GM15510 (cell line): ENCODE data around the gene PCGF6.

Experiments
- POLR2A ChIP-seq: IDR thresholded peaks from 3 replicates; pipeline ENCODE4 v1.6.1; 2011; ENCODE audit warnings: borderline replicate concordance; ENCODE audit not compliant: insufficient read length; ENCODE audit errors: extremely low read depth

The PCGF6 gene

DNA sequence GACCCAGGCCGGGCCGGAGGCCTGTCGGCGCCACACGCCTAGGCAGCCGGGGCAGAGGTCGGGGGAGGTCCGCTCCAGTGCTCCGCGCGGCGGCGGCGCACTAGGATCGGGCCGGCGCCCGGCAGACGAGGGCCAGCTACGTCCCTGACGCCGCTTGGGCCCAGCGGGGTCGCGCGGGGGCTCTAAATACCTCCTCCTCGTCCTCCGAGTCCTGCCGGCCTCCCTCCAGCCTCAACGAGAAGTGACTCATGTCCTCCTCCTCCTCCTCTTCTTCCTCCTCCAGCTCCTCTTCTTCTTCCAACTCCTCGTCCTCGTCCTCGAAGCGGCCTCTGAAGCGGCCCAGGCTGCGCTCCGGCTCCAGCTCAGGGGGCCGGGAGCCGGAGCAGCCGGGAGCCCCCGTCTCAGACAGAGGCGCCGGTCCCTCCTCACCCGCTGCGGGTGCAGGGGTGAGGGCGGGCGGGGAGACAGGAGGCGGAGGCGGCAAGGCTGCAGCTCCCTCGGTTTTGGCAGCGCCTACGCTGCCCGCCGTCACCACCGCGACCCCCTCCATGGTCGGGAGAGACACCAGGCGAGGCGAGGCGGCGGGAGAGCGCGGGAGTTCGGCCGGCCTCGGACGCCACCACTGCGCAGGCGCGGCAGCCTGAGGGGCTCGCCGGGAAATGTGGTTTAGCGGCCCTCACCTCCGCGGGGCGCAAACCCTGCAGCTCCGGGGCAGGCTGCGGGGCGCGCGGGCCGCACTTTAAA, at the start of gene PCGF6:
PCGF6 (minus strand) TSS at position 624 of the 744 bp plus-strand sequence; CDS start at position 550, 74 bp downstream.
- TF ChIP-seq POLR2A, result peak; percentile 71

DNA sequence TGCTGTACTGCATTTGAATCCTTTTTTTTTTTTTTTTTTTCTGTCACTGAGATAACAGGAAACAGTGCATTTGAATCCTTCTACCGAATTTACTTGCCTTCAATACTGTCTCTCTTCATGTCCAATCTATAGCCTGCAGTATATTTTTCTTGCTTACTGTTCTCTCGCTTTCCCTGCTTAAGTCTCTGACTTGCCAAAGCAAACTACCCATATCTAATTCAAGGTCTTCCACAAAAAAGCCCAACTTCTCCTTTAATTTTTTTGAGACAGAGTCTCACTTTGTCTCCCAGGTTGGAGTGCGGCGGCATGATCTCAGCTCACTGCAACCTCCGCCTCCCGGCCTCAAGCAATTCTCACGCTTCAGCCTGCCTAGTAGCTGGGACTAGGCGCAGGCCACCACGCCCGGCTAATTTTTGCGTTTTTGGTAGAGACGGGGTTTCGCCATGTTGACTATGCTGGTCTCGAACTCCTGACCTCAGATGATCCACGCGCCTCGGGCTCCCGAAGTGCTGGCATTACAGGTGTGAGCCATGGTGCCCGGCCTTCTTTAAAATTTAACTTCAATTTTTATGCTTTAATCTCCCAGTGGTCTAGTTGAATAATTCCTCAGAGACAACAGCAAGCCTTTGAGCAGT, 46.4 kb upstream of the PCGF6 start:
- TF ChIP-seq POLR2A, result no peak

DNA sequence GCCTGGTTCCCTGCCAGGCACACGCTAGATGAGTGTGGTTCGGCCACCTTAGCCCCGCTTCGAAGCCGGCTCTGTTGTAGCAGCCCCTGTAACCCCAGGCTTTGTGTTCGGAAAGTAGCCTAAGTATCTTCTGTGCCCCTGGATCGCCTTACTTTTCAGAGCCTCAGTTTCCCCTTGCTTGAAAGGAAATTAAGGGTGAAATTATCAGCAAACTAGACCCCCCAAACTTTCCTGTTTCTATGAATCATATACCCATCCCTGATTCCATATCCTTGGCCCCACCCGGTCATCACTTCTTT, 45.8 kb upstream of the PCGF6 start:
- TF ChIP-seq POLR2A, result no peak

GRCh38 chr10:103396067-103396788, 45.3 kb upstream of the PCGF6 start, which contains the start of the genes ATP5MK and PDCD11:
ATP5MK (minus strand) TSS chr10:103396475; CDS start chr10:103392457, 4,018 bp downstream.
PDCD11 (plus strand) TSS chr10:103396626; CDS start chr10:103398427, 1,801 bp downstream.
- peak; percentile 90 for TF ChIP-seq POLR2A

DNA sequence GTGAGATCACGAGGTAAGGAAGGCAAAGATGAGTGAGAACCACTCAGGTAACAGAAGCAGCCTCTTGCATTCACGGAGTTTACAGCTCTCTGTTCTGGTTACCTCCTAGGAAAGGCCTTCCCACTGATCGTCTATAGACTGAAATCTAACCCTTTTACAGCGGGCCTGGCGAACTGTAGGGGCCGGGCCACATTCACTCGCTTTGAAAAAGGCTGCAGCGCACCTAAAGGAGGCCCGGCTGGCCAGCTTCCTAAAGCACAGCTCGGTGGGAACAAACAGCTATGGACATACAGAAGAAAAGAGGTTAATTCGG, 44.8 kb upstream of the PCGF6 start:
- TF ChIP-seq POLR2A, result no peak

GRCh38 chr10:103394180-103394579, 43.2 kb upstream of the PCGF6 start:
- no peak for TF ChIP-seq POLR2A

GRCh38 chr10:103382769-103383168, 31.8 kb upstream of the PCGF6 start:
- TF ChIP-seq POLR2A, result no peak

DNA sequence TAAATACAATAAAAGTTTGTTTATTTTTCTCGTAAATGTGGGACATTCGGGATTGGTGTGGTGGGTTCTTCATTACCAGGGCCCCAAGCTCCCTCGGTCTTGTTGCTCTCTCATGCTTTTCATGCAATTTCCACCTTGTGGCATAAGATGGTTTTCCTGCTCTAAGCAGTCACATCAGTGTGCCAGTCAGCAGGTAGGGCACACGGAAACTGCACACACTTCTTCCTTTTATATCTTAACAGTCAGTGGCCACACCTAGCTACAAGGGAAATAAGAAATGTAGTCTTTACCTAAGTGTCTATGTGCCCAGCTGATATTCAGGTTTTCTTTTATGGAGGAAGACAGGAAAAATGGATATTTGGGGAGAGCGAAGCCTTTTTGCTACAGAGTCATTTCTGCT, 23.3 kb upstream of the PCGF6 start:
- no peak for TF ChIP-seq POLR2A

- no peak for TF ChIP-seq POLR2A
These were observed 22.6 kb upstream of the PCGF6 start for GRCh38 chr10:103373544-103373943.

DNA sequence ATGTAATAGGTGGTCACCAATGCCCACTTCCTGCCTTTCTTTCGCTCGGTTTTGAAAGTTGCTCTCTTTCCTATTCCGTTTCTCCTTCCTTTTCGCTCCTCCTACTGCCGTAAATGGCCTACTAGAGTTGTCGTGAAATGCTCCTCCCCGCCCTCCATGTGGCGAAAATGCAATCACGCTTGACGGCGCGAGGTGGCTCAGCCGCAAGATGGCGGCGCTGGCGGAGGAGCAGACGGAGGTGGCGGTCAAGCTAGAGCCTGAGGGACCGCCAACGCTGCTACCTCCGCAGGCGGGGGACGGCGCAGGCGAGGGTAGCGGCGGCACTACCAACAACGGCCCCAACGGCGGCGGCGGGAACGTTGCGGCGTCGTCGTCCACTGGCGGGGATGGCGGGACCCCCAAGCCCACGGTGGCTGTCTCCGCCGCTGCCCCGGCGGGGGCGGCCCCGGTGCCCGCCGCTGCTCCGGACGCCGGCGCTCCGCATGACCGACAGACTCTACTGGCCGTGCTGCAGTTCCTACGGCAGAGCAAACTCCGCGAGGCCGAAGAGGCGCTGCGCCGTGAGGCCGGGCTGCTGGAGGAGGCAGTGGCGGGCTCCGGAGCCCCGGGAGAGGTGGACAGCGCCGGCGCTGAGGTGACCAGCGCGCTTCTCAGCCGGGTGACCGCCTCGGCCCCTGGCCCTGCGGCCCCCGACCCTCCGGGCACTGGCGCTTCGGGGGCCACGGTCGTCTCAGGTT, 17.0 kb upstream of the PCGF6 start, which contains the start of gene TAF5:
TAF5 (plus strand) TSS at position 195 of the 737 bp plus-strand sequence; CDS start at position 209, 14 bp downstream.
- peak; percentile 94 for TF ChIP-seq POLR2A

- TF ChIP-seq POLR2A, result no peak
These were observed 16.4 kb upstream of the PCGF6 start for GRCh38 chr10:103367379-103367781.

- no peak for TF ChIP-seq POLR2A
These were observed 5.1 kb upstream of the PCGF6 start for GRCh38 chr10:103355906-103356599.

DNA sequence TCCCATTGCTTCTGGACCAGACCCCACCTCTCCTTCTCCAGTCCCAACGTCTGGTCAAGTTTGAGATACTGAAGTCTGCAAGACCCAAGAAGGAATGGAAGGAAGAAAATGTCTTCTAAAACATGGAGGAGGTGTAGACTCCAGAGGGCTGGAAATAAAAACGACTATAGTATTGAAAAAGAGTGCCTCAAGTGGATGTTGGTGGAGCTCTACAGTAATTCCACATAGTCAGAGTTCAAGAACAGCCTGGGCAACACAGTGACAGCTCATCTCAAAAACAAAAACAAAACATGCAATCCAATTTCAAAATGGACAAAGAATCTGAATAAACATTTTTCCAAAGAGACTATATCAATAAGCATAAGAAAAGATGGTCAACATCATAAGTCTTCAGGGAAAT, 2.3 kb upstream of the PCGF6 start:
- no peak for TF ChIP-seq POLR2A

DNA sequence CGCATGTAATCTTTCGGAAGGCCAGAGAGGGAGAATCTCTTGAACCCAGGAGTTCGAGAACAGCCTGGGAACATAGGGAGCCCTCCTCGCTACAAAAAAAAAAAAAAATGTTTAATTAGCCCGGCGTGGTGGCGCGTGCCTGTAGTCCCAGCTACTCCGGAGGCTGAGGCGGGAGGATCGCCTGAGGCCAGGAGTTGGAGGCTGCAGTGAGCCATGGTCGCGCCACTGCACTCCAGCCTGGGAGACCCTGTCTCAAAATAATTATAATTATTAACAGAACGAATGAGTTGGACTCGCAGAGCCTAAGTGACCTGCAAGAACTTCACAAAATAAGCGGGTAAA, 794 bp downstream of the PCGF6 start:
- no peak for TF ChIP-seq POLR2A
